Stimulated activated CD4-positive, alpha-beta T cell treated with anti-CD3 and anti-CD28 coated beads, Interleukin-12 subunit alpha, Interleukin-12 subunit beta, amount 100 ng/mL, for 24 hours (primary cell): ENCODE data around the gene USP7.
"Not testable (repeated sequence)": the region's sequence is repeated elsewhere in the genome, so short reads cannot be mapped to it uniquely, and the experiment has no call there.

Experiments used
- DNase-seq, 2 experiments: peaks; one replicate each; pipeline ENCODE4 v3.0.0-alpha.2; 2020; ENCODE audit warnings: low read depth in 2 of 2

Gene USP7

GRCh38 chr16:8877894-8878522 is 85.7 kb downstream of the USP7 start:
- no peak for DNase-seq

GRCh38 chr16:8875317-8875716 is 88.4 kb downstream of the USP7 start:
- not testable (repeated sequence) for DNase-seq

GRCh38 chr16:8874388-8874787 is 89.3 kb downstream of the USP7 start:
- DNase-seq, result no peak

GRCh38 chr16:8873866-8874195 is 89.9 kb downstream of the USP7 start:
- not testable (repeated sequence) for DNase-seq

- no peak for DNase-seq
Observed at GRCh38 chr16:8872967-8873865, 90.5 kb downstream of the USP7 start.

- no peak for DNase-seq
Observed at GRCh38 chr16:8872071-8872470, 91.6 kb downstream of the USP7 start.

- DNase-seq, result not testable (repeated sequence)
Observed at GRCh38 chr16:8869988-8870241, 93.8 kb downstream of the USP7 start.

- no peak for DNase-seq
Observed at GRCh38 chr16:8869212-8869987, 94.3 kb downstream of the USP7 start.

- DNase-seq, result peak; percentile 61 to 82
Observed at GRCh38 chr16:8868416-8869211, 95.1 kb downstream of the USP7 start, which contains the start of gene CARHSP1. Gene CARHSP1, minus strand, starts transcription at chr16:8869006. Its CDS starts 9,678 bp downstream, at chr16:8859328.

- no peak for DNase-seq
Observed at GRCh38 chr16:8867932-8868415, 95.7 kb downstream of the USP7 start.

- DNase-seq, result no peak
Observed at GRCh38 chr16:8867216-8867931, 96.3 kb downstream of the USP7 start.

GRCh38 chr16:8866884-8867215 is 96.9 kb downstream of the USP7 start:
- no peak for DNase-seq

- no peak for DNase-seq
Observed at GRCh38 chr16:8866118-8866883, 97.4 kb downstream of the USP7 start.

- DNase-seq, result no peak
Observed at GRCh38 chr16:8865145-8865882, 98.4 kb downstream of the USP7 start.

GRCh38 chr16:8864480-8865110 is 99.1 kb downstream of the USP7 start:
- DNase-seq, result no peak

- no peak for DNase-seq
Observed at GRCh38 chr16:8863594-8864424, 99.9 kb downstream of the USP7 start.

GRCh38 chr16:8862309-8863130 is 101.2 kb downstream of the USP7 start:
- DNase-seq, result no peak
